Activated CD4-positive, alpha-beta T cell treated with anti-CD3 and anti-CD28 coated beads, Interleukin-2, amount 10 ng/mL, durations not matched to agents 24 days and 14 days (primary cell): ENCODE data around the gene SRSF2. TPM values are rescaled to one million over a fixed set of nuclear protein-coding genes. Genes with fewer than 3 reads are reported as not detected.
"Not testable (repeated sequence)": the region's sequence is repeated elsewhere in the genome, so short reads cannot be mapped to it uniquely, and the experiment has no call there.

Experiments used
- DNase-seq: peaks from one replicate; pipeline ENCODE4 v3.0.0; 2022
- H3K27ac Mint-ChIP-seq: one replicate; pipeline ENCODE4 v1.8.0; 2022; ENCODE audit warnings: mild to moderate bottlenecking, mixed read lengths
- H3K27me3 Mint-ChIP-seq: one replicate; pipeline ENCODE4 v1.8.0; 2022; ENCODE audit warnings: mixed read lengths
- H3K36me3 Mint-ChIP-seq: one replicate; pipeline ENCODE4 v1.8.0; 2022; ENCODE audit warnings: low read depth, mild to moderate bottlenecking, mixed read lengths
- H3K4me1 Mint-ChIP-seq: one replicate; pipeline ENCODE4 v1.8.0; 2021; ENCODE audit warnings: mixed read lengths
- H3K4me3 Mint-ChIP-seq: one replicate; pipeline ENCODE4 v1.8.0; 2022; ENCODE audit warnings: mild to moderate bottlenecking, moderate library complexity, mixed read lengths
- H3K9me3 Mint-ChIP-seq: one replicate; pipeline ENCODE4 v1.8.0; 2021; ENCODE audit warnings: mixed read lengths
- intact Hi-C: fragments of 100-400 bp; cut with micrococcal nuclease; formaldehyde crosslinking; loops from one replicate; pipeline ENCODE4 v1.15.1; 2023
- total RNA-seq: library from RNA; stranded (reverse); gene quantifications from 2 replicates; pipeline ENCODE4 v1.2.3, GENCODE V29; 2022

SRSF2 gene
- total RNA-seq, 1 donor from 2014 or later = 539 TPM

GRCh38 chr17:76734080-76734840, 2.9 kb downstream of the SRSF2 start:
- Mint-ChIP-seq H3K27ac (peak overlapping the region; percentile 91), H3K27me3 (no peaks in the 10 kb centered on the region), H3K4me1 (peaks cover 44% of the 10 kb centered on the region), H3K4me3 (peak overlapping the region; percentile 92), H3K36me3 (peaks cover 61% of the 10 kb centered on the region), H3K9me3 (no peaks in the 10 kb centered on the region)
- peak; percentile 73 for DNase-seq
- intact Hi-C loops = loop anchor here (10.0 kb wide), 1 partner anchor 659 kb away; the partner anchor contains the start of genes GALR2, SRP68 and ZACN

GRCh38 chr17:76733618-76733957, 3.5 kb downstream of the SRSF2 start:
- H3K36me3 Mint-ChIP-seq = peaks cover 64% of the 10 kb centered on the region
- H3K27me3 Mint-ChIP-seq = no peaks in the 10 kb centered on the region
- peaks cover 42% of the 10 kb centered on the region for H3K4me1 Mint-ChIP-seq
- H3K9me3 Mint-ChIP-seq = no peaks in the 10 kb centered on the region
- no peak for DNase-seq
- peak overlapping the region; percentile 92 for H3K4me3 Mint-ChIP-seq
- peak overlapping the region; percentile 91 for H3K27ac Mint-ChIP-seq
- intact Hi-C loops = loop anchor here (10.0 kb wide), 1 partner anchor 659 kb away; the partner anchor contains the start of genes GALR2, SRP68 and ZACN

GRCh38 chr17:76732734-76733617, 4.2 kb downstream of the SRSF2 start:
- Mint-ChIP-seq H3K4me1 (peaks cover 40% of the 10 kb centered on the region), H3K4me3 (peak overlapping the region; percentile 92), H3K36me3 (peaks cover 64% of the 10 kb centered on the region), H3K27me3 (no peaks in the 10 kb centered on the region), H3K9me3 (no peaks in the 10 kb centered on the region), H3K27ac (peak overlapping the region; percentile 51)
- DNase-seq = no peak
- intact Hi-C loops = loop anchor here (10.0 kb wide), 1 partner anchor 658 kb away; the partner anchor contains the start of genes GALR2, SRP68 and ZACN

GRCh38 chr17:76731800-76732733, 5.1 kb downstream of the SRSF2 start:
- DNase-seq, H3K27ac Mint-ChIP-seq, H3K27me3 Mint-ChIP-seq, H3K9me3 Mint-ChIP-seq: not testable (repeated sequence)
- H3K36me3 Mint-ChIP-seq = peaks cover 63% of the 10 kb centered on the region
- peaks cover 46% of the 10 kb centered on the region for H3K4me1 Mint-ChIP-seq
- H3K4me3 Mint-ChIP-seq = peak overlapping the region; percentile 92
- intact Hi-C loops = loop anchor here (10.0 kb wide), 1 partner anchor 657 kb away; the partner anchor contains the start of genes GALR2, SRP68 and ZACN

- H3K4me1 Mint-ChIP-seq = peaks cover 39% of the 10 kb centered on the region
- peak; percentile 78 for DNase-seq
- intact Hi-C loops = loop anchor here (2.0 to 5.0 kb wide), 2 partner anchors 269 to 413 kb away; partner anchors contain the start of gene SEC14L1
- H3K4me3 Mint-ChIP-seq = peak overlapping the region; percentile 96
- H3K9me3 Mint-ChIP-seq = no peaks in the 10 kb centered on the region
- H3K36me3 Mint-ChIP-seq = peaks cover 56% of the 10 kb centered on the region
- H3K27ac Mint-ChIP-seq = peak overlapping the region; percentile 97
- H3K27me3 Mint-ChIP-seq = no peaks in the 10 kb centered on the region
These were observed 9.2 kb downstream of the SRSF2 start for GRCh38 chr17:76727745-76728456.

- intact Hi-C loops = loop anchor here (1.0 to 5.0 kb wide), 3 partner anchors 10 to 414 kb away; partner anchors contain the start of genes SEC14L1 and SRSF2
- DNase-seq = peak; percentile 94
- no peaks in the 10 kb centered on the region for H3K27me3 Mint-ChIP-seq
- H3K36me3 Mint-ChIP-seq = peaks cover 55% of the 10 kb centered on the region
- peak within 1 kb of the TSS; percentile 97 for H3K27ac Mint-ChIP-seq
- peak within 1 kb of the TSS; percentile 96 for H3K4me3 Mint-ChIP-seq
- peaks cover 37% of the 10 kb centered on the region for H3K4me1 Mint-ChIP-seq
- H3K9me3 Mint-ChIP-seq = no peaks in the 10 kb centered on the region
These were observed 10.1 kb downstream of the SRSF2 start, which contains the start of gene METTL23 for GRCh38 chr17:76726776-76727718. METTL23 (plus strand) TSS chr17:76726839; CDS start chr17:76729711, 2,872 bp downstream.

GRCh38 chr17:76726231-76726775, 10.8 kb downstream of the SRSF2 start, which contains the start of gene JMJD6:
JMJD6 (minus strand) TSS chr17:76726606; CDS start chr17:76726475, 131 bp downstream.
- peaks cover 55% of the 10 kb centered on the region for H3K36me3 Mint-ChIP-seq
- H3K27me3 Mint-ChIP-seq = no peaks in the 10 kb centered on the region
- H3K27ac Mint-ChIP-seq = peak within 1 kb of the TSS; percentile 97
- H3K4me3 Mint-ChIP-seq = peak within 1 kb of the TSS; percentile 96
- peaks cover 39% of the 10 kb centered on the region for H3K4me1 Mint-ChIP-seq
- DNase-seq = peak; percentile 98
- intact Hi-C loops = loop anchor here (1.0 to 5.0 kb wide), 3 partner anchors 11 to 414 kb away; partner anchors contain the start of genes SEC14L1 and SRSF2
- no peaks in the 10 kb centered on the region for H3K9me3 Mint-ChIP-seq

GRCh38 chr17:76725580-76726230, 11.4 kb downstream of the SRSF2 start:
- intact Hi-C loops = loop anchor here (1.0 to 5.0 kb wide), 3 partner anchors 12 to 415 kb away; partner anchors contain the start of genes SEC14L1 and SRSF2
- Mint-ChIP-seq H3K36me3 (peaks cover 60% of the 10 kb centered on the region), H3K4me3 (peak overlapping the region; percentile 96), H3K27me3 (no peaks in the 10 kb centered on the region), H3K9me3 (no peaks in the 10 kb centered on the region), H3K4me1 (peaks cover 40% of the 10 kb centered on the region), H3K27ac (peak overlapping the region; percentile 93)
- DNase-seq = peak; percentile 91

- Mint-ChIP-seq H3K27ac (no peak overlapping the region), H3K4me1 (peaks cover 32% of the 10 kb centered on the region), H3K4me3 (peak overlapping the region; percentile 96), H3K9me3 (no peaks in the 10 kb centered on the region), H3K36me3 (peaks cover 62% of the 10 kb centered on the region), H3K27me3 (no peaks in the 10 kb centered on the region)
- intact Hi-C loops = no loop called here
- no peak for DNase-seq
These were observed 13.3 kb downstream of the SRSF2 start for GRCh38 chr17:76723812-76724211.

GRCh38 chr17:76722977-76723376, 14.2 kb downstream of the SRSF2 start:
- peaks cover 66% of the 10 kb centered on the region for H3K36me3 Mint-ChIP-seq
- H3K27me3 Mint-ChIP-seq, H3K27ac Mint-ChIP-seq, intact Hi-C loops, DNase-seq, H3K9me3 Mint-ChIP-seq: not testable (repeated sequence)
- H3K4me3 Mint-ChIP-seq = peak overlapping the region; percentile 10
- H3K4me1 Mint-ChIP-seq = peaks cover 28% of the 10 kb centered on the region

- H3K9me3 Mint-ChIP-seq = no peaks in the 10 kb centered on the region
- H3K27me3 Mint-ChIP-seq = no peaks in the 10 kb centered on the region
- peaks cover 69% of the 10 kb centered on the region for H3K36me3 Mint-ChIP-seq
- intact Hi-C loops = no loop called here
- no peak overlapping the region for H3K4me3 Mint-ChIP-seq
- no peak for DNase-seq
- H3K27ac Mint-ChIP-seq = no peak overlapping the region
- peaks cover 22% of the 10 kb centered on the region for H3K4me1 Mint-ChIP-seq
These were observed 14.9 kb downstream of the SRSF2 start for GRCh38 chr17:76722279-76722678.
